ENCODE measurements around the gene STK17B.

STK17B gene

GRCh38 chr2:196149948-196150347 is 21.4 kb downstream of the STK17B start:
- Histone ChIP-seq H4K20me1 (ENCODE audit: insufficient read depth) (peaks cover 11% of the 10 kb centered on the region), H3K27me3 (ENCODE audit: insufficient read depth, low read depth) (no peaks in the 10 kb centered on the region), H3K36me3 (ENCODE audit: insufficient read depth) (peaks cover 18% of the 10 kb centered on the region; the same call in 1 of the 2 replicates), H3K79me2 (ENCODE audit: insufficient read depth, low read depth) (peaks cover 81% of the 10 kb centered on the region), H3K4me1 (ENCODE audit: low read depth, poor library complexity, severe bottlenecking) (peaks cover 31% of the 10 kb centered on the region), H2AFZ (ENCODE audit: low read depth) (no peak overlapping the region), H3K4me2 (no peak overlapping the region), H3K27ac (no peak overlapping the region), H3K9ac (no peak overlapping the region), H3K4me3 (IDR thresholded peaks at IDR 0.05; ENCODE audit: insufficient read depth, low read depth, low read length) (no peak overlapping the region)
- TF ChIP-seq CTCF (conservative IDR thresholded peaks at IDR 0.05; ENCODE audit: low read depth, low read length), result no peak

- H3K36me3 ChIP-seq (ENCODE audit: insufficient read depth), result peaks cover 19% of the 10 kb centered on the region; the same call in 1 of the 2 replicates
- peaks cover 11% of the 10 kb centered on the region for H4K20me1 ChIP-seq (ENCODE audit: insufficient read depth)
- no peaks in the 10 kb centered on the region for H3K27me3 ChIP-seq (ENCODE audit: insufficient read depth, low read depth)
- no peak overlapping the region for H2AFZ ChIP-seq (ENCODE audit: low read depth)
- no peak overlapping the region for H3K27ac ChIP-seq
- H3K4me1 ChIP-seq (ENCODE audit: low read depth, poor library complexity, severe bottlenecking), result peaks cover 39% of the 10 kb centered on the region
- no peak overlapping the region for H3K9ac ChIP-seq
- no peak overlapping the region for H3K4me2 ChIP-seq
- no peak overlapping the region for H3K4me3 ChIP-seq (IDR thresholded peaks at IDR 0.05; ENCODE audit: insufficient read depth, low read depth, low read length)
- no peak for TF ChIP-seq CTCF (conservative IDR thresholded peaks at IDR 0.05; ENCODE audit: low read depth, low read length)
- peaks cover 75% of the 10 kb centered on the region for H3K79me2 ChIP-seq (ENCODE audit: insufficient read depth, low read depth)
Observed at GRCh38 chr2:196148736-196149135, 22.6 kb downstream of the STK17B start.

GRCh38 chr2:196145256-196145655 is 26.1 kb downstream of the STK17B start:
- Histone ChIP-seq H3K27me3 (ENCODE audit: insufficient read depth, low read depth) (no peaks in the 10 kb centered on the region), H3K27ac (no peak overlapping the region), H4K20me1 (ENCODE audit: insufficient read depth) (peaks cover 7% of the 10 kb centered on the region; the same call in 1 of the 2 replicates), H3K4me2 (no peak overlapping the region), H3K79me2 (ENCODE audit: insufficient read depth, low read depth) (peaks cover 53% of the 10 kb centered on the region; the same call in 1 of the 2 replicates), H3K9ac (no peak overlapping the region), H3K36me3 (ENCODE audit: insufficient read depth) (peaks cover 18% of the 10 kb centered on the region; the same call in 1 of the 2 replicates), H3K4me1 (ENCODE audit: low read depth, poor library complexity, severe bottlenecking) (peaks cover 44% of the 10 kb centered on the region), H3K4me3 (IDR thresholded peaks at IDR 0.05; ENCODE audit: insufficient read depth, low read depth, low read length) (no peak overlapping the region), H2AFZ (ENCODE audit: low read depth) (no peak overlapping the region)
- no peak for TF ChIP-seq CTCF (conservative IDR thresholded peaks at IDR 0.05; ENCODE audit: low read depth, low read length)

DNA sequence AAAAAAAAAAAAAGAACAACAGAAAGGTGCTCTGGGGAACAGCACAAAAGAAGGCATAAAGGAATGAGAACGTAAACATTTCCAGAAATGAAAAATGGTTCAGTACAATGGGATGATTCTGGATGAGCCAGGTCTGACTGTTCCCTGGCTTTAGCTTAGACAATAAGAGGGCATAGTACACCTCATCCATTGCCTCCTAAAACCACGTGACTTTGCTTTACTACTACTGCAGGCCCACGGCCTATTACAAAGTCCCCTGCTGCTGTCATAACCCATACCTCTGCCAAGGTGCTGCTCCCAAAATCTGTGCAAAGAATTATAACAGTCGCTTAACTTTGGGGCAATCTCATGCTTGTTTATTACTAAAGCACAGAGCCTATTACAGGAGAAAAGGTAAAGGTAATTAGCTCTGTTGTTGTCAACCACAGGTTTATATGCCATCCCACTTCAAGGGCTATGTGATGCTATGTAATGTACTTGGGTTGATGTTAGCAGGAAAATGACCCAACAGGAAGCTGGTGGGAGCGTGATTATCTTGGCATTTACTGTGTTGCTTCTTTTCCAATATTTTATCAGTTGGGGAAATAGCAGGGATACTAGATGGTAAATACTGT is 26.8 kb downstream of the STK17B start:
- Histone ChIP-seq H2AFZ (ENCODE audit: low read depth) (no peak overlapping the region), H4K20me1 (ENCODE audit: insufficient read depth) (peaks cover 7% of the 10 kb centered on the region; the same call in 1 of the 2 replicates), H3K9ac (no peak overlapping the region), H3K36me3 (ENCODE audit: insufficient read depth) (peaks cover 23% of the 10 kb centered on the region), H3K27me3 (ENCODE audit: insufficient read depth, low read depth) (no peaks in the 10 kb centered on the region), H3K4me3 (IDR thresholded peaks at IDR 0.05; ENCODE audit: insufficient read depth, low read depth, low read length) (no peak overlapping the region), H3K27ac (no peak overlapping the region), H3K79me2 (ENCODE audit: insufficient read depth, low read depth) (peaks cover 47% of the 10 kb centered on the region; the same call in 1 of the 2 replicates), H3K4me1 (ENCODE audit: low read depth, poor library complexity, severe bottlenecking) (peaks cover 42% of the 10 kb centered on the region), H3K4me2 (no peak overlapping the region)
- TF ChIP-seq CTCF (conservative IDR thresholded peaks at IDR 0.05; ENCODE audit: low read depth, low read length), result no peak
